A549 treated with GW870086 at 1 μM for 4 hours (cell line): Measurements from ENCODE around the gene FUT9. TPM values are rescaled to one million over a fixed set of nuclear protein-coding genes. Genes with fewer than 3 reads are reported as not detected.

ENCODE experiments used
- total RNA-seq: library from RNA; stranded (reverse); fragments of 200-300 nt; extraction: Qiagen RNA extraction; gene quantifications from 5 replicates; pipeline ENCODE4 v1.2.3, GENCODE V29; 2022; ENCODE audit warnings: low read depth

The FUT9 gene
- not detected in 5 replicates for total RNA-seq

DNA sequence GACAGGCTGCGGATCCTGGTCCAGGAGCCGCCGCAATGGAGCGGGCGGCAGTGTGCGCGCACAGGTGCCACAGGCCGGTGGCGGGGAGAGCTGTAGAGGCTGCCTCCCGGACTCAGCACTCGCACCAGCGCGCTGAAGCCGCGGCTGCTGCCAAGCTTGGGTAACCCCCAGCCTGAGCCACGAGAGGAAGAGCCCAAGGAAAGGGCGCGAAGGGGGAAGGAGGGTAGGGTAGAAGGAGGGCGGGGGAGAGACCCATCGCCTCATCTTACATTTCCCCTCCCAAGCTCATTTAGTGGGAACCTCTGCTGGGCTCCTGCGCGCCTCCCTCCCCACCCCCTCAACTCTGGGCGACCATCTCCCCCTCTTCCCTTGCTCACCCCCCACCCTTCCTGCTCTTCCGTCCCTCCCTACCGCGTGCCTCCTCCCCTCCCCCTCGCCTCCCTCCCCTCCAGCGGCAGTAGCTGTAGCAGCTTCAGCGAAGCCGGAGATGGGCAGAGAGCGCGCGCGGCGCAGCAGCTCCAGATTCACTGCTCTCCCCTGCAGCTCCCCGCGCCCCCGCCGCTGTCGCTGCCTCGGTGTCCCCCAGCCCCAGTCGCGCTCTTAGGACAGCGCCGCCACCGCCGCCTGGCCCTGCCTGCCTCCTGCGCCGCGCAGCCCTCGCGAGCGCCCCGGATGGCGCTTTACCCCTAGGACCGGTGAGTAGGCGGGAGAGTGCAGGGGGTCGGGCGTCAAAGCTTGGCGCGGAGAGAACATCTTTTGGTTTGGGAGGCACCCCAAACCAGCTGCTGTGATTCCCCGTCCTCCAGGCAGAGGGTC is at the start of gene FUT9:
Gene FUT9 (plus strand): TSS at position 457 of the 816 bp plus-strand sequence. CDS start 187,182 bp downstream, outside the sequence.

